CD14-positive monocyte (primary cell): Measurements from ENCODE around the gene CUZD1. TPM values are rescaled to one million over a fixed set of nuclear protein-coding genes. Genes with fewer than 3 reads are reported as not detected.

Experiments
- DNase-seq, 3 donors: peaks; one replicate each; pipeline ENCODE4 v3.0.0-alpha.2; 2011 to 2022
- H2AFZ ChIP-seq: 2 replicates; pipeline ENCODE4 v1.6.0; 2012; ENCODE audit warnings: mild to moderate bottlenecking, low read depth, low read length, inconsistent platforms; ENCODE audit not compliant: insufficient read depth, poor library complexity, severe bottlenecking
- H3K27ac ChIP-seq, 2 donors: 1 replicate in 1 of 2; 2 replicates in 1 of 2; pipeline ENCODE4 v1.5.1; 2012 to 2013; ENCODE audit warnings: low read length in 2 of 2, control low read depth in 1 of 2, inconsistent platforms in 1 of 2, low read depth in 1 of 2, mild to moderate bottlenecking in 1 of 2
- H3K27me3 ChIP-seq, 2 donors: one replicate each; pipeline versions ENCODE4 v1.6.0 to v1.6.1; 2011 to 2013; ENCODE audit warnings: low read length in 2 of 2; ENCODE audit not compliant: control insufficient read depth in 2 of 2, insufficient read depth in 2 of 2
- H3K36me3 ChIP-seq, 2 donors: replicated peaks in 1 of 2; 1 replicate in 1 of 2; 2 replicates in 1 of 2; pipeline versions ENCODE4 v1.5.1 to v1.6.1; 2012 to 2013; ENCODE audit warnings: low read length in 2 of 2, control low read depth in 1 of 2, inconsistent platforms in 1 of 2, mild to moderate bottlenecking in 1 of 2; ENCODE audit not compliant: insufficient read depth in 2 of 2, control insufficient read depth in 1 of 2
- H3K4me1 ChIP-seq, 2 donors: 1 replicate in 1 of 2; 2 replicates in 1 of 2; pipeline versions ENCODE4 v1.5.1 to v1.6.1; 2012 to 2013; ENCODE audit warnings: low read length in 2 of 2, control low read depth in 1 of 2, inconsistent platforms in 1 of 2, mild to moderate bottlenecking in 1 of 2, moderate library complexity in 1 of 2; ENCODE audit not compliant: insufficient read depth in 2 of 2, control insufficient read depth in 1 of 2
- H3K4me2 ChIP-seq: replicated peaks from 2 replicates; pipeline ENCODE3; 2012; ENCODE audit warnings: low read length, moderate library complexity, mild to moderate bottlenecking; ENCODE audit not compliant: poor library complexity, severe bottlenecking; ENCODE audit errors: extremely low read depth
- H3K4me3 ChIP-seq, 3 experiments: fragments of 200-600 bp in 1 of 3; sonication (generic) in 1 of 3; replicated peaks in 1 of 3; 1 replicate in 2 of 3; 2 replicates in 1 of 3; pipeline ENCODE4 v1.5.1; 2011 to 2013; ENCODE audit warnings: low read length in 3 of 3, mild to moderate bottlenecking in 3 of 3, control low read depth in 2 of 3, low read depth in 2 of 3, inconsistent platforms in 1 of 3, moderate library complexity in 1 of 3
- H3K79me2 ChIP-seq: 2 replicates; pipeline ENCODE4 v1.6.0; 2012; ENCODE audit warnings: mild to moderate bottlenecking, control low read depth, inconsistent platforms, low read length, moderate library complexity; ENCODE audit not compliant: insufficient read depth
- H3K9ac ChIP-seq: 2 replicates; pipeline ENCODE4 v1.6.0; 2017; ENCODE audit warnings: low read length, mild to moderate bottlenecking; ENCODE audit not compliant: insufficient read depth, poor library complexity, severe bottlenecking
- H3K9me3 ChIP-seq, 2 donors: replicated peaks in 1 of 2; 1 replicate in 1 of 2; 2 replicates in 1 of 2; pipeline versions ENCODE4 v1.5.1 to v1.6.1; 2012 to 2013; ENCODE audit warnings: low read length in 2 of 2, control low read depth in 1 of 2; ENCODE audit not compliant: control insufficient read depth in 1 of 2, insufficient read depth in 1 of 2
- H4K20me1 ChIP-seq: 2 replicates; pipeline ENCODE4 v1.6.0; 2012; ENCODE audit warnings: mild to moderate bottlenecking, low read length, control low read depth, moderate library complexity; ENCODE audit not compliant: insufficient read depth
- H3K27ac Mint-ChIP-seq, 7 donors: one replicate each; pipeline ENCODE4 v1.8.0; 2020; ENCODE audit warnings: mild to moderate bottlenecking in 7 of 7, mixed read lengths in 7 of 7, moderate library complexity in 6 of 7, inconsistent platforms in 2 of 7
- H3K27me3 Mint-ChIP-seq, 3 donors: one replicate each; pipeline ENCODE4 v1.8.0; 2021 to 2022; ENCODE audit warnings: low read depth in 3 of 3, mild to moderate bottlenecking in 3 of 3, mixed read lengths in 3 of 3, moderate library complexity in 3 of 3, inconsistent platforms in 1 of 3
- H3K36me3 Mint-ChIP-seq, 2 donors: one replicate each; pipeline ENCODE4 v1.8.0; 2020; ENCODE audit warnings: mixed read lengths in 2 of 2, inconsistent platforms in 1 of 2, mild to moderate bottlenecking in 1 of 2
- H3K4me1 Mint-ChIP-seq: one replicate; pipeline ENCODE4 v1.8.0; 2020; ENCODE audit warnings: mild to moderate bottlenecking, mixed read lengths
- H3K4me3 Mint-ChIP-seq, 2 donors: one replicate each; pipeline ENCODE4 v1.8.0; 2020; ENCODE audit warnings: mild to moderate bottlenecking in 2 of 2, mixed read lengths in 2 of 2, moderate library complexity in 1 of 2
- H3K9me3 Mint-ChIP-seq, 7 donors: one replicate each; pipeline ENCODE4 v1.8.0; 2020 to 2022; ENCODE audit warnings: mixed read lengths in 7 of 7, mild to moderate bottlenecking in 6 of 7, moderate library complexity in 6 of 7, inconsistent platforms in 2 of 7
- CTCF ChIP-seq: fragments of 200-600 bp; IDR thresholded peaks from one replicate; pipeline ENCODE4 v1.8.0; 2022; ENCODE audit warnings: antibody characterized with exemption, mild to moderate bottlenecking
- WGBS: methylation state at CpG from one replicate; pipeline ENCODE4 v1.1.5; 2013; ENCODE audit warnings: missing lambda C conversion rate; ENCODE audit not compliant: insufficient coverage; 5-methylcytosine and 5-hydroxymethylcytosine counted together
- intact Hi-C, 2 donors: fragments of 100-400 bp; cut with micrococcal nuclease; formaldehyde crosslinking; loops; one replicate each; pipeline versions ENCODE4 v1.15.0 to v1.15.1; 2023
- polyA plus RNA-seq, 3 donors: library from polyadenylated mRNA; depleted of rRNA in 1 of 3; unstranded in 2 of 3; stranded (reverse) in 1 of 3; fragments of 300-500 nt in 2 of 3; fragments of >200 nt in 1 of 3; fragmentation: Illumina TruSeq in 2 of 3; gene quantifications; 1 replicate in 2 of 3; 2 replicates in 1 of 3; pipeline ENCODE4 v1.2.3, GENCODE V29; 2012 to 2021

CUZD1 gene
- polyA plus RNA-seq, 3 donors: 0.14 to 0.29 TPM; not detected in 1

DNA sequence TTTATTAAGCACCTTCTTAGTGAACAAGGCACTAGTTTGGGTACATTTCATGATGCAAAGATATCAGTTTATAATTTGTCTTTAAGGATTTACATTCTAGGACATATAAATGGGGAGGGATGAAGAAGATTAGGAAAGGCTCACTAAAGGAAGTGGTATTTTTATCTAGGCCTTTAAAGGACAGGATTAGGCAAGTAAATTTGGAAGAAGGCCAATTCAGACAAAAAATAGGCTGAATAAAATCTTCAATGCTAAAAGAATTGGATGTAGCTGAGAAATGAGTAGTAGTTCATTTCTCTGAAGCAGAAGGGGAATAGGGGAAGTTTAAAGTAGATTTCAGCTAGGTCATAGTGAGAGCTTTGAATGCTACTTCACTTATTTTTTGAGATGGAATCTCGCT, 38.5 kb upstream of the CUZD1 start:
- no peaks in the 10 kb centered on the region for H4K20me1 ChIP-seq
- H3K4me3 Mint-ChIP-seq: no peak overlapping the region
- H3K4me3 ChIP-seq: no peak overlapping the region
- H3K4me1 ChIP-seq: peaks cover 12 to 13% of the 10 kb centered on the region in 2 donors
- no peak overlapping the region for H3K4me2 ChIP-seq
- no peak overlapping the region for H3K27ac ChIP-seq
- no peaks in the 10 kb centered on the region for H3K36me3 ChIP-seq
- H3K27me3 Mint-ChIP-seq: peaks cover 2 to 16% (median 9%) of the 10 kb centered on the region in 3 donors
- no peak for DNase-seq
- peaks cover 3 to 5% of the 10 kb centered on the region in 2 donors for H3K27me3 ChIP-seq
- H3K79me2 ChIP-seq: peaks cover under 1% of the 10 kb centered on the region
- H2AFZ ChIP-seq: no peak overlapping the region
- WGBS: no CpG with 5 or more reads among the region's 1 CpG
- no peak for TF ChIP-seq CTCF
- H3K9ac ChIP-seq: no peak overlapping the region
- no peaks in the 10 kb centered on the region for H3K36me3 Mint-ChIP-seq
- intact Hi-C loops: no loop called here
- H3K9me3 ChIP-seq: no peaks in the 10 kb centered on the region
- peaks cover 14% of the 10 kb centered on the region for H3K4me1 Mint-ChIP-seq
- no peak overlapping the region for H3K27ac Mint-ChIP-seq
- peaks cover 0 to 11% (median 0%) of the 10 kb centered on the region in 7 donors for H3K9me3 Mint-ChIP-seq

- Histone ChIP-seq H3K27me3 (peaks cover 3 to 5% of the 10 kb centered on the region in 2 donors), H3K36me3 (no peaks in the 10 kb centered on the region), H4K20me1 (no peaks in the 10 kb centered on the region), H3K4me2 (no peak overlapping the region), H3K4me1 (peaks cover 15 to 16% of the 10 kb centered on the region in 2 donors), H3K27ac (no peak overlapping the region), H2AFZ (no peak overlapping the region), H3K9ac (no peak overlapping the region), H3K4me3 (no peak overlapping the region), H3K9me3 (peaks cover 0 to 3% of the 10 kb centered on the region in 2 donors), H3K79me2 (peaks cover 6% of the 10 kb centered on the region)
- H3K27ac Mint-ChIP-seq: no peak overlapping the region
- intact Hi-C loops: no loop called here
- peaks cover 26% of the 10 kb centered on the region for H3K4me1 Mint-ChIP-seq
- no peak for DNase-seq
- peaks cover 0 to 12% (median 1%) of the 10 kb centered on the region in 7 donors for H3K9me3 Mint-ChIP-seq
- no peaks in the 10 kb centered on the region for H3K36me3 Mint-ChIP-seq
- no peak for TF ChIP-seq CTCF
- H3K4me3 Mint-ChIP-seq: no peak overlapping the region
- peaks cover 2 to 23% (median 12%) of the 10 kb centered on the region in 3 donors for H3K27me3 Mint-ChIP-seq
Observed at GRCh38 chr10:122882766-122883165, 37.1 kb upstream of the CUZD1 start.
